ENCODE results near the gene ARL16. TPM values are rescaled to one million over a fixed set of nuclear protein-coding genes. Genes with fewer than 3 reads are reported as not detected.

ARL16 gene
- total and polyA plus RNA-seq, 5 donors: 13.2 to 24.4 (median 18.2) TPM

GRCh38 chr17:81711814-81712467, 28.3 kb upstream of the ARL16 start, which contains the start of gene SLC25A10:
SLC25A10 (plus strand) TSS chr17:81712284; CDS start chr17:81712427, 143 bp downstream.
- peaks cover 8% of the 10 kb centered on the region for H3K4me1 ChIP-seq (ENCODE audit: control insufficient read depth, insufficient read depth, low read length)
- peak; percentile 62 to 73 for ATAC-seq
- peak within 1 kb of the TSS; percentile 82 for H3K4me3 ChIP-seq (ENCODE audit: low read length)
- intact Hi-C loops (cut with DNase I): no loop called here
- no peak within 1 kb of the TSS for H3K27ac ChIP-seq (ENCODE audit: low read length)
- peak; percentile 66 to 92 (median 89) for DNase-seq
- WGBS: under 1% methylated on average over 89 of the region's 89 CpGs
- no peaks in the 10 kb centered on the region for H3K9me3 ChIP-seq (ENCODE audit: control insufficient read depth, low read length)
- H3K27me3 ChIP-seq (ENCODE audit: control insufficient read depth, insufficient read depth): no peaks in the 10 kb centered on the region

DNA sequence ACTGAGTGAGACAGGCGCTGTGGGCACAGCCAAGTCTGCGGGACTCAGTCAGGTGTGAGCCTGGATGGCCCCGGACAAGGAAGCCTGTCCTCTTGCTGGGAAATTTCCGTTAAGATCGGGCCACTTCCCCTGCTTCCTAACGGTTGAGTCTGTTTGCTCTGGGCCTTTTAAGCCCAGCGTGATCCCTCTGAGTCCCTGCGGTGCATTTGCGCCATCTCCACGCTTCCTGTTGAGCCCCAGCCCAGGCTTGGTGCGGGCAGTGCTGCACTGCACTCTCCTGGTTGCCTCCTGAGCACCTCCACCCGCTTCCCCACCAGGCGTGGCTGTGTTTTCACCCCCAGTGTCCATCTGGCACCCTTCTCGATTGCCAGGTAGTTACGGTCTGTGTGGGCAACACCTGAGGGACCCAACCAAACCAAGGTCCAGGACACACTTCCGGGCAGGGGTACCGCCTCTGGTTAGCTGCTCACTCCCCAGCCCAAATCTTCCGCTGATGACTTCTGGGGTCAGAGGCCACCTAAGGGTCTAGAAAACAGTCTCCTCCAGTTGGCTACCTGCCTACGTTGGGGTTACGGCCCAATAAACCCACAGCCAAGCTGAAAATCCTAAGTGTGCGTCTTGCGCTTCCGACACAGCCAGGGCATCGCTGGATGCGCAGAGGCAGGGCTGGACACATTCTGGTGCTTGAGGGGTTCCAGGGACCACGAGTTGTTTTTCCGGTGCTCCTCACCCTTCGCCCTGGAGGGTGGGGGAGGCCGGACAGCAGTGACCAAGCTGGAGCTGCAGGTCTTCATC, 27.1 kb upstream of the ARL16 start:
- Histone ChIP-seq H3K4me1 (ENCODE audit: control insufficient read depth, insufficient read depth, low read length) (peaks cover 8% of the 10 kb centered on the region), H3K4me3 (ENCODE audit: low read length) (no peak overlapping the region), H3K27ac (ENCODE audit: low read length) (no peak overlapping the region), H3K9me3 (ENCODE audit: control insufficient read depth, low read length) (no peaks in the 10 kb centered on the region), H3K27me3 (ENCODE audit: control insufficient read depth, insufficient read depth) (no peaks in the 10 kb centered on the region)
- intact Hi-C loops (cut with DNase I): no loop called here
- ATAC-seq (peak in 1 of 2 donors; percentile 5), DNase-seq (peak in 2 of 3 donors; percentile 51 to 53)
- 8% methylated on average over 29 of the region's 29 CpGs for WGBS

- WGBS: 79% methylated on average over 17 of the region's 17 CpGs
- no peaks in the 10 kb centered on the region for H3K9me3 ChIP-seq (ENCODE audit: control insufficient read depth, low read length)
- peaks cover 11% of the 10 kb centered on the region for H3K4me1 ChIP-seq (ENCODE audit: control insufficient read depth, insufficient read depth, low read length)
- intact Hi-C loops (cut with DNase I): no loop called here
- no peak overlapping the region for H3K27ac ChIP-seq (ENCODE audit: low read length)
- no peak for ATAC-seq
- no peaks in the 10 kb centered on the region for H3K27me3 ChIP-seq (ENCODE audit: control insufficient read depth, insufficient read depth)
- no peak overlapping the region for H3K4me3 ChIP-seq (ENCODE audit: low read length)
- DNase-seq: peak in 1 of 3 donors; percentile 47
These were observed 25.2 kb upstream of the ARL16 start for GRCh38 chr17:81708739-81709185.

DNA sequence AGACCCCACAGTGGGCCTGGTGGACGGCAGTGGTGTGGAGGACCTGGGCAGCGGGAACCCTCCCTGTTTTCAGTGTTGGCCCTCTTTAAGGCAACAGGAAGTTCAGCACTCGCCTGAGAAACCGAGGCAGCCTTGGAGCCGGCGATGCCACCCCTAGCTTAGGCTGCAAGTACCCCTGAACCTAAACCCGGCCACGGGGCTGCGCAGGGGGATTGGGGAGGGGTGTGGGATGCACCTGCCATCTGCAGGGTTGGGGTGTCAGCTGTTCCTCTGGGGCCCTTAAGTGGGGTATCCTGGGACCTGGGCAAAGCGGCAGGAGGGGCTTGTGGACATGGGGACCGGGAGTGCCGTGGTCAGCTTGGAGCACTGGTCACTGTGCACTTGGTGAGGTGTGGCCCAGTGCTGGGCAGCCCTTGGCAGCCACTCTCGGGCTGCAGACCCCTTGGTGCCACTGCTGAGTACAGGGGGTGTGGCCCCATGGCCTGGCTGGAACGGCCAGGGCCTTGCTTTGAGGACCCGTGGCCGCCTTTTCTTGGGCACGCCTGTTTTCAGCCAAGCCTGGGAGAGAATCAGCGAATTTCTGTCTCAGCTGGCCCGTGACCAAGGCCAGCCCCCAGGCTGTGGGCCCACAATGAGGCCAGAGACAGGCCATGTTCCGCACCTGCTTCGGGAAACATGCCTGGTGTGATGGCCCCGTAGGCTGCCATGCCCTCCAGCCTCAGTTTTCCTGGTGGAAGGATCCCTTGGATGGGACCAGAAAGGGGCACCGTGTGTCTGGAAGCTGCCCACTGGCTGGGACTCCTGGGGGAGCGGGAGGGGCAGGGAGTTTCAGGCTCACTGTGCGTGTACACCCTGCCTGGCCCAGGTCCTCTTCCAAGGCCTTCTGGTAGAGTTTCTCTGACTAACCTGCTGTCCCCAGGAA, 24.4 kb upstream of the ARL16 start:
- WGBS: 84% methylated on average over 25 of the region's 25 CpGs
- ATAC-seq: no peak
- Histone ChIP-seq H3K4me1 (ENCODE audit: control insufficient read depth, insufficient read depth, low read length) (peaks cover 11% of the 10 kb centered on the region), H3K9me3 (ENCODE audit: control insufficient read depth, low read length) (no peaks in the 10 kb centered on the region), H3K27me3 (ENCODE audit: control insufficient read depth, insufficient read depth) (no peaks in the 10 kb centered on the region), H3K27ac (ENCODE audit: low read length) (no peak overlapping the region), H3K4me3 (ENCODE audit: low read length) (no peak overlapping the region)
- DNase-seq: peak in 2 of 3 donors; percentile 44
- intact Hi-C loops (cut with DNase I): no loop called here

DNA sequence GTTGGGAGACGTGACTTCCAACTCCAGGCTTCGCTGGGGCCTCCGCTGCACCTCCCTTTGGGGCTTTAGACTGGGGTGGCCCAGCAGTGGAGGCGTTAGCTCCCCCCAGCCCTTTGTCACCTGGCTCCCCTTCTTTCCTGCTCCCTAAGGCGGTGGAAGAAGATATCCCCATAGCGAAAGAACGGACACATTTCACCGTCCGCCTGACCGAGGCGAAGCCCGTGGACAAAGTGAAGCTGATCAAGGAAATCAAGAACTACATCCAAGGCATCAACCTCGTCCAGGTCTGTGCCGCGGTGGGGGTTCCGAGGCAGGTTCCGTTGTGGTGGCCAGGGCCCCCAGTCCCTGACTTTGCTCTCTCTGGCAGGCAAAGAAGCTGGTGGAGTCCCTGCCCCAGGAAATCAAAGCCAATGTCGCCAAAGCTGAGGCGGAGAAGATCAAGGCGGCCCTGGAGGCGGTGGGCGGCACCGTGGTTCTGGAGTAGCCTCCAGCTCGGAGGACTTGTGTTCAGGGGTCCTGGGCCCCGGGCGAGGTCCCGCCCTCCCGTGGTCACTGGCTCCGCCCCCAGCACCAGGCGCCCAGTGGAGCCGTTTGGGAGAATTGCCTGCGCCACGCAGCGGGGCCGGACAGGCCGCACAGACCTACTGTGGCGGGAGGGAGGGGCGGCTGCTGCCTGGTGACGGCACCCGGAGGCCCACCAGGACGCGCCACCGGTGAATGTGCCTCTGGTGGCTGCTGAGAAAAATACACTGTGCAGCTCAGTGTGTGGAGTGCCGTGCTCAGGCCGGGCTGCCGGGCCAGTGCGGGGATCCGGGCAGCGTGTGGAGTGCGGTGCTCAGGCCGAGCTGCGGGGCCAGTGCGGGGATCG, 23.4 kb upstream of the ARL16 start:
- ATAC-seq: no peak
- Histone ChIP-seq H3K27me3 (ENCODE audit: control insufficient read depth, insufficient read depth) (no peaks in the 10 kb centered on the region), H3K9me3 (ENCODE audit: control insufficient read depth, low read length) (no peaks in the 10 kb centered on the region), H3K4me3 (ENCODE audit: low read length) (no peak overlapping the region), H3K27ac (ENCODE audit: low read length) (no peak overlapping the region), H3K4me1 (ENCODE audit: control insufficient read depth, insufficient read depth, low read length) (peaks cover 13% of the 10 kb centered on the region)
- 92% methylated on average over 54 of the region's 54 CpGs for WGBS
- intact Hi-C loops (cut with DNase I): no loop called here
- peak in 2 of 3 donors; percentile 47 to 62 for DNase-seq

- H3K4me1 ChIP-seq (ENCODE audit: control insufficient read depth, insufficient read depth, low read length): peaks cover 12% of the 10 kb centered on the region
- no peaks in the 10 kb centered on the region for H3K9me3 ChIP-seq (ENCODE audit: control insufficient read depth, low read length)
- intact Hi-C loops (cut with DNase I): no loop called here
- H3K27ac ChIP-seq (ENCODE audit: low read length): no peak overlapping the region
- ATAC-seq (no peak), DNase-seq (no peak)
- H3K27me3 ChIP-seq (ENCODE audit: control insufficient read depth, insufficient read depth): no peaks in the 10 kb centered on the region
- WGBS: 94% methylated on average over 17 of the region's 17 CpGs
- no peak overlapping the region for H3K4me3 ChIP-seq (ENCODE audit: low read length)
These were observed 22.6 kb upstream of the ARL16 start for GRCh38 chr17:81706232-81706611.

DNA sequence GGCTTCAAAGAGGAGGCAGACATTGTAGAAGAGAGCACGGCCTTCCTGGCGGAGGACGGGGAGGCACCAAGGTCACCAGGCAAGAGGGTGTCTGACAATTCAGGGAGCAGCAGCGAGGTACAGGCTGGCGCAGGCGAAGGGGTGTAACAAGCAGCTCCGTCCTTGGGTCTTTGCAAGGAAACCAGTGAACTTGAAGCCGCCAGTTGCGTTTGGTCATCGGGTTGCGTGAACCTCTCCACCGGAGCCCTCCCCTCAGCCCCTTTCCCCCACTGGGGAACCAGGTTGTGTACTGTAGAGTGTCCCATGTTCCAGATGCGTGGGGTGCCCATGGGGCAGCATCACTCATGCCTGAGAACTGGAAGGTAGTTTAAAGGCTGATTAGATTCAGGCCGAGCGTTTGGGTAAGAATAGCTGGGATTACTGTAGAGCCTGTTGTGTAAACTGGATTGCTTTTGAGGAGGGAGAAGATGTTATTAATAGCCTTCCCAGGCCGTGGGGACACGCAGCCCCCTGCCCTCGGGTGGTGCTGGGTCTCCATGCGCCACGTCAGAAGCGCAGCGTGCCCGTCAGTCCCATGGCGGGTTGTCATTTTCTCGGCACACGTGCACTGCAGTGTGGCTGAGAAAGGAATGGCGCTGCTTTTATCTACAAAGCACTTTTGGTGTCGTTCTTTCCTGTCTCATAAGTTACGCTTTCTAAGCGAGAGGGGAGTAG, 22.1 kb upstream of the ARL16 start:
- intact Hi-C loops (cut with DNase I): no loop called here
- Histone ChIP-seq H3K4me1 (ENCODE audit: control insufficient read depth, insufficient read depth, low read length) (peaks cover 6% of the 10 kb centered on the region), H3K9me3 (ENCODE audit: control insufficient read depth, low read length) (no peaks in the 10 kb centered on the region), H3K27me3 (ENCODE audit: control insufficient read depth, insufficient read depth) (no peaks in the 10 kb centered on the region), H3K4me3 (ENCODE audit: low read length) (no peak overlapping the region), H3K27ac (ENCODE audit: low read length) (no peak overlapping the region)
- ATAC-seq: no peak
- WGBS: 91% methylated on average over 30 of the region's 30 CpGs
- peak in 2 of 3 donors; percentile 43 to 49 for DNase-seq

DNA sequence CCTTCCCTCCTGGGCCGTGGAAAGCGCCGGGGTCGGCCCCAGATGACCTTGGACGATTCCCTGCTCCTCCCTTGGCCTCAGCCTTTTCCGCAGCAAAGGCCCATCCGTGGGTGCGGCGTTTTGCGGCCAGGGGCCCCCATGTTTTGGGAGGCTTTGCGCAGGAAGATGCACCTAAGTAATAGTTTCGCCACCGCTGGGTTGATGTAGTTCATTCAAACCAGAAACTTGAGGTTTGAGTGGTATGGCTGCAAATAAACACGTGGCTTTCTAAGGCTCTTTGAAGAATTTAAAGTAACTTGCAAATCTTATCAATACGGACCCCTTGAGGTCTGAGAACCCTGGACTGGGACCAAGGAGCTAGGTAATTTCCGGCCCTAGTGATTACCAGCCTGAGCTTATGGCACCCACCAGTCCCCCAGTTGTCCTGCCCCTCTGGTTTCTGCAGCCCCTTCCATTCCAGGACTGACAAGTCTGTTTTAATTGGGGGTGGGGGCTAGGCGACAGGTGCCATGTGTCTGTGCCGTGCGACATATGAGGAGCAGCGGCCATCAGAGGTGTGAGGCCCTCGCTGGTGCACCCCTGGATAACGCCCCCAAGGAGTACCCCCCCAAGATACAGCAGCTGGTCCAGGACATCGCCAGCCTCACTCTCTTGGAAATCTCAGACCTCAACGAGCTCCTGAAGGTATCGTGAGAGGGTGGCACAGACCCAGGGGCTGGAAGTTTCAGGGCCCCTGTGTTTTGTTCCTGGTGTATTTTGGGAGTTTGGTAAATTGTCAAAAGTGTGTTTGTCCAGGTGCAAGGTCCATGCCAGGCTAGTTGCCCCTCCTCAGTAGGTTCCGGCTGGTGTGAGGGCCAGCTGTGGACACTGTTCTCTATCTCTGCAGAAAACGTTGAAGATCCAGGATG, 20.4 kb upstream of the ARL16 start:
- Histone ChIP-seq H3K9me3 (ENCODE audit: control insufficient read depth, low read length) (no peaks in the 10 kb centered on the region), H3K27me3 (ENCODE audit: control insufficient read depth, insufficient read depth) (no peaks in the 10 kb centered on the region), H3K4me3 (ENCODE audit: low read length) (peak overlapping the region; percentile 96), H3K4me1 (ENCODE audit: control insufficient read depth, insufficient read depth, low read length) (peaks cover 6% of the 10 kb centered on the region), H3K27ac (ENCODE audit: low read length) (peak overlapping the region; percentile 73)
- intact Hi-C loops (cut with DNase I): no loop called here
- ATAC-seq (no peak), DNase-seq (peak in 1 of 3 donors; percentile 32)
- 28% methylated on average over 27 of the region's 27 CpGs for WGBS
